B cell (primary cell): ENCODE results near the gene ADSS1. TPM values are rescaled to one million over a fixed set of nuclear protein-coding genes. Genes with fewer than 3 reads are reported as not detected.

ENCODE experiments used
- ATAC-seq: fragments of 200-7000 bp; cut with Tn5 transposase; one replicate; pipeline ENCODE4 v1.10.0; 2021; ENCODE audit warnings: low read depth, mild to moderate bottlenecking, moderate number of reproducible peaks, moderate library complexity
- CTCF ChIA-PET: fragments of 350-600 bp; sonication (Branson Sonifier 250); formaldehyde crosslinking; loops from one replicate; lab custom pipeline; 2021; ENCODE audit warnings: antibody characterized with exemption, inconsistent platforms; lab: Charles Lee
- POLR2A ChIA-PET: fragments of 350-600 bp; sonication (Branson Sonifier 250); formaldehyde crosslinking; loops from one replicate; lab custom pipeline; 2021; ENCODE audit warnings: antibody characterized with exemption; lab: Charles Lee
- DNase-seq: peaks from one replicate; pipeline ENCODE4 v3.0.0; 2013
- H2AFZ ChIP-seq: 2 replicates; pipeline ENCODE4 v1.6.1; 2012; ENCODE audit warnings: mild to moderate bottlenecking, low read depth, low read length; ENCODE audit not compliant: insufficient read depth, poor library complexity, severe bottlenecking
- H3K27ac ChIP-seq, 2 donors: 1 replicate in 1 of 2; 2 replicates in 1 of 2; pipeline ENCODE4 v1.5.1; 2012 to 2013; ENCODE audit warnings: low read length in 2 of 2, mild to moderate bottlenecking in 2 of 2, moderate library complexity in 1 of 2
- H3K27me3 ChIP-seq, 4 experiments: fragments of 200-600 bp in 1 of 4; sonication (generic) in 1 of 4; replicated peaks in 1 of 4; 1 replicate in 2 of 4; 2 replicates in 2 of 4; pipeline versions ENCODE4 v1.6.1 to v1.7.0; 2013 to 2016; ENCODE audit warnings: low read length in 3 of 4, mild to moderate bottlenecking in 2 of 4, mixed read lengths in 1 of 4, moderate library complexity in 1 of 4; ENCODE audit not compliant: insufficient read depth in 4 of 4, control insufficient read depth in 3 of 4; ENCODE audit errors: control extremely low read depth in 1 of 4
- H3K36me3 ChIP-seq, 2 experiments: replicated peaks in 1 of 2; 1 replicate in 1 of 2; 2 replicates in 1 of 2; pipeline versions ENCODE4 v1.6.1 to v1.7.1; 2013; ENCODE audit warnings: low read length in 1 of 2; ENCODE audit not compliant: insufficient read depth in 2 of 2, control insufficient read depth in 1 of 2; ENCODE audit errors: control extremely low read depth in 1 of 2, extremely low read depth in 1 of 2
- H3K4me1 ChIP-seq, 2 donors: fragments of 200-600 bp in 1 of 2; sonication (generic) in 1 of 2; 1 replicate in 1 of 2; 2 replicates in 1 of 2; pipeline versions ENCODE4 v1.5.1 to v1.6.1; 2013 to 2017; ENCODE audit warnings: low read length in 2 of 2; ENCODE audit not compliant: control insufficient read depth in 2 of 2, insufficient read depth in 2 of 2
- H3K4me2 ChIP-seq: replicated peaks from 2 replicates; pipeline ENCODE3; 2012; ENCODE audit warnings: mild to moderate bottlenecking, low read depth, low read length; ENCODE audit not compliant: poor library complexity, severe bottlenecking
- H3K4me3 ChIP-seq, 5 experiments: fragments of 200-600 bp in 1 of 5; sonication (generic) in 1 of 5; 1 replicate in 3 of 5; 2 replicates in 2 of 5; pipeline versions ENCODE4 v1.5.1 to v1.7.0; 2011 to 2016; ENCODE audit warnings: low read length in 4 of 5, mild to moderate bottlenecking in 4 of 5, low read depth in 2 of 5, control low read depth in 1 of 5, moderate library complexity in 1 of 5; ENCODE audit not compliant: insufficient read depth in 1 of 5; ENCODE audit errors: control extremely low read depth in 1 of 5, extremely low read depth in 1 of 5
- H3K79me2 ChIP-seq: fragments of 200-600 bp; sonication (generic); one replicate; pipeline ENCODE4 v1.6.0; 2016; ENCODE audit warnings: low read length; ENCODE audit not compliant: control insufficient read depth, insufficient read depth
- H3K9ac ChIP-seq: fragments of 200-600 bp; sonication (generic); 2 replicates; pipeline ENCODE4 v1.6.1; 2017; ENCODE audit warnings: mild to moderate bottlenecking, low read length, moderate library complexity
- H3K9me3 ChIP-seq, 3 donors: one replicate each; pipeline versions ENCODE4 v1.6.1 to v1.7.1; 2013; ENCODE audit warnings: low read length in 2 of 3; ENCODE audit not compliant: control insufficient read depth in 2 of 3, insufficient read depth in 1 of 3; ENCODE audit errors: control extremely low read depth in 1 of 3
- H4K20me1 ChIP-seq: 2 replicates; pipeline ENCODE4 v1.6.0; 2012; ENCODE audit warnings: mild to moderate bottlenecking, low read length; ENCODE audit not compliant: insufficient read depth, control insufficient read depth, poor library complexity, severe bottlenecking
- H3K27ac Mint-ChIP-seq: one replicate; pipeline ENCODE4 v1.8.0; 2021; ENCODE audit warnings: mixed read lengths
- H3K27me3 Mint-ChIP-seq: one replicate; pipeline ENCODE4 v1.8.0; 2021; ENCODE audit warnings: mixed read lengths
- H3K4me1 Mint-ChIP-seq: one replicate; pipeline ENCODE4 v1.8.0; 2021; ENCODE audit warnings: mixed read lengths
- H3K4me3 Mint-ChIP-seq: one replicate; pipeline ENCODE4 v1.8.0; 2021; ENCODE audit warnings: mixed read lengths
- H3K9me3 Mint-ChIP-seq: one replicate; pipeline ENCODE4 v1.8.0; 2022; ENCODE audit warnings: mixed read lengths; ENCODE audit not compliant: insufficient read depth
- CTCF ChIP-seq: fragments of 200-600 bp; IDR thresholded peaks from one replicate; pipeline ENCODE4 v1.8.0; 2022; ENCODE audit warnings: antibody characterized with exemption, mild to moderate bottlenecking
- EZH2 ChIP-seq: IDR thresholded peaks from 2 replicates; pipeline ENCODE4 v1.6.1; 2012; ENCODE audit warnings: borderline replicate concordance, low read depth, mild to moderate bottlenecking, moderate library complexity, low read length; ENCODE audit not compliant: insufficient read depth, poor library complexity, severe bottlenecking
- WGBS: methylation state at CpG from one replicate; pipeline ENCODE4 v1.1.5; 2013; ENCODE audit warnings: missing lambda C conversion rate; ENCODE audit not compliant: insufficient coverage; 5-methylcytosine and 5-hydroxymethylcytosine counted together
- intact Hi-C: fragments of 100-400 bp; cut with micrococcal nuclease; formaldehyde crosslinking; loops from one replicate; pipeline ENCODE4 v1.10.0; 2022
- polyA plus RNA-seq: library from polyadenylated mRNA; depleted of rRNA; stranded (reverse); fragments of >200 nt; gene quantifications from 2 replicates; pipeline ENCODE4 v1.2.3, GENCODE V29; 2012
- total RNA-seq, 2 donors: library from RNA; stranded (reverse); fragments of 120-200 nt in 1 of 2; gene quantifications; 1 replicate in 1 of 2; 2 replicates in 1 of 2; pipeline versions ENCODE4 v1.2.3 to v1.2.4, GENCODE V29; 2013 to 2022

Gene ADSS1
- total and polyA plus RNA-seq, 2 donors (not counting 1 experiment from before 2014, with no cell fraction given): 0.33 to 1.7 TPM

- Histone ChIP-seq H3K9me3 (no peaks in the 10 kb centered on the region), H3K4me1 (no peaks in the 10 kb centered on the region), H3K79me2 (no peaks in the 10 kb centered on the region), H3K4me2 (no peak overlapping the region), H4K20me1 (no peaks in the 10 kb centered on the region), H3K27ac (no peak overlapping the region), H3K27me3 (no peaks in the 10 kb centered on the region), H3K36me3 (no peaks in the 10 kb centered on the region), H3K9ac (no peak overlapping the region), H2AFZ (no peak overlapping the region), H3K4me3 (no peak overlapping the region)
- DNase-seq (no peak), ATAC-seq (no peak)
- H3K27me3 Mint-ChIP-seq: no peaks in the 10 kb centered on the region
- CTCF ChIA-PET: no interaction called here
- WGBS: 91% methylated on average over 29 of the region's 32 CpGs
- POLR2A ChIA-PET: no interaction called here
- no peaks in the 10 kb centered on the region for H3K4me1 Mint-ChIP-seq
- H3K9me3 Mint-ChIP-seq: no peaks in the 10 kb centered on the region
- no peak overlapping the region for H3K4me3 Mint-ChIP-seq
- H3K27ac Mint-ChIP-seq: no peak overlapping the region
- intact Hi-C loops: no loop called here
- TF ChIP-seq CTCF (no peak), EZH2 (no peak)
Observed at GRCh38 chr14:104742586-104743455, 18.8 kb downstream of the ADSS1 start.
